NB4 (cell line): Measurements from ENCODE around the gene EFCAB10.

Source experiments
- DNase-seq: peaks from one replicate; pipeline ENCODE4 v3.0.0; 2010; ENCODE audit warnings: low read depth
- H3K4me3 ChIP-seq: one replicate; pipeline ENCODE4 v1.5.1; 2011; ENCODE audit warnings: mild to moderate bottlenecking, low read depth, low read length, moderate library complexity
- CTCF ChIP-seq: IDR thresholded peaks from one replicate; pipeline ENCODE4 v1.5.1; 2012; ENCODE audit warnings: low read depth, low read length
- MAX ChIP-seq: IDR thresholded peaks from 2 replicates; pipeline ENCODE4 v1.6.1; 2011; ENCODE audit warnings: low read depth, low read length
- MYC ChIP-seq: IDR thresholded peaks from 2 replicates; pipeline ENCODE4 v1.6.1; 2011; ENCODE audit warnings: low read depth, low read length
- POLR2A ChIP-seq: IDR thresholded peaks from 2 replicates; pipeline ENCODE4 v1.6.1; 2011; ENCODE audit warnings: mild to moderate bottlenecking; ENCODE audit not compliant: insufficient read length; ENCODE audit errors: extremely low read depth

EFCAB10 gene

GRCh38 chr7:105581066-105581811, at the start of gene EFCAB10:
EFCAB10 (minus strand) TSS chr7:105581493; CDS start chr7:105581463, 30 bp downstream.
- no peak within 1 kb of the TSS for H3K4me3 ChIP-seq
- TF ChIP-seq MYC, result no peak
- no peak for TF ChIP-seq CTCF
- TF ChIP-seq MAX, result no peak
- no peak for TF ChIP-seq POLR2A

GRCh38 chr7:105625986-105626385, 44.7 kb upstream of the EFCAB10 start:
- no peak overlapping the region for H3K4me3 ChIP-seq
- DNase-seq, result no peak
- no peak for TF ChIP-seq CTCF

More at GRCh38 chr7:105581066-105581811, at the start of gene EFCAB10:
- no peak for DNase-seq

GRCh38 chr7:105623906-105624305, 42.6 kb upstream of the EFCAB10 start:
- no peak for DNase-seq
- H3K4me3 ChIP-seq, result no peak overlapping the region
- no peak for TF ChIP-seq MAX
- no peak for TF ChIP-seq POLR2A
- TF ChIP-seq MYC, result no peak
- TF ChIP-seq CTCF, result no peak

- TF ChIP-seq CTCF (no peak), MYC (no peak), POLR2A (no peak), MAX (no peak)
- peak; percentile 23 for DNase-seq
Observed at GRCh38 chr7:105623378-105623777, 42.1 kb upstream of the EFCAB10 start.

GRCh38 chr7:105622106-105622731, 40.9 kb upstream of the EFCAB10 start:
- H3K4me3 ChIP-seq, result no peak overlapping the region
- no peak for DNase-seq
- TF ChIP-seq POLR2A (no peak), MAX (no peak), MYC (no peak), CTCF (no peak)

More at GRCh38 chr7:105623378-105623777, 42.1 kb upstream of the EFCAB10 start:
- no peak overlapping the region for H3K4me3 ChIP-seq
